Nephron progenitor cell (in vitro differentiated cells): ENCODE results near the gene CD72.

Experiments used
- DNase-seq: peaks from one replicate; pipeline ENCODE4 v3.0.0; 2021
- H3K27ac Mint-ChIP-seq: 2 replicates; pipeline ENCODE4 v1.8.0; 2021; ENCODE audit warnings: mild to moderate bottlenecking, moderate library complexity, mixed read lengths
- H3K27me3 Mint-ChIP-seq: 2 replicates; pipeline ENCODE4 v1.8.0; 2021; ENCODE audit warnings: mild to moderate bottlenecking, low read depth, mixed read lengths; ENCODE audit not compliant: poor library complexity
- H3K36me3 Mint-ChIP-seq: 2 replicates; pipeline ENCODE4 v1.8.0; 2021; ENCODE audit warnings: low read depth, mixed read lengths
- H3K4me1 Mint-ChIP-seq: 2 replicates; pipeline ENCODE4 v1.8.0; 2021; ENCODE audit warnings: mixed read lengths
- H3K4me3 Mint-ChIP-seq: 2 replicates; pipeline ENCODE4 v1.8.0; 2021; ENCODE audit warnings: mild to moderate bottlenecking, moderate library complexity, mixed read lengths
- H3K9me3 Mint-ChIP-seq: 2 replicates; pipeline ENCODE4 v1.8.0; 2021; ENCODE audit warnings: mild to moderate bottlenecking, moderate library complexity, mixed read lengths
- CTCF ChIP-seq: fragments of 200-600 bp; sonication (generic); IDR thresholded peaks from 2 replicates; pipeline ENCODE4 v1.5.0; 2021; ENCODE audit warnings: antibody characterized with exemption

Gene CD72

DNA sequence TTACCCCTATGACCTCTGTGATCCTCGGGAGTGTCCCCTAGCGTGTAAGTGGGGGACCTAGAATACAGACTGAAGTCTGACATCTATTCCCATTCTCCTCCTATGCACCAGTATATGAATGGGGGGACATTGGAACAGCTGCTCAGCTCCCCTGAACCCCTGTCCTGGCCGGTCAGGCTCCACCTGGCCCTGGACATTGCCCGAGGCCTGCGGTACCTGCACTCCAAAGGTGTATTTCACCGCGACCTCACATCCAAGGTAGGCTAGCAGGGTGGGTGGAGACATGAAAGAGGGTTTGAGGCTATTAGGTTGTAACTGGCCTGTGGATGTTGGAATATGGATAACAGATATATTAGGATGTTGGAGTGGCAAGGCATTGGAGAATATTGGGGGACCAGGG is 11.5 kb downstream of the CD72 start:
- TF ChIP-seq CTCF, result no peak
- peaks cover 38% of the 10 kb centered on the region for H3K4me1 Mint-ChIP-seq
- H3K27me3 Mint-ChIP-seq, result peaks cover 5% of the 10 kb centered on the region
- H3K9me3 Mint-ChIP-seq, result no peaks in the 10 kb centered on the region
- peaks cover 11% of the 10 kb centered on the region for H3K36me3 Mint-ChIP-seq
- peak overlapping the region; percentile 82 for H3K4me3 Mint-ChIP-seq
- no peak overlapping the region for H3K27ac Mint-ChIP-seq
- no peak for DNase-seq

DNA sequence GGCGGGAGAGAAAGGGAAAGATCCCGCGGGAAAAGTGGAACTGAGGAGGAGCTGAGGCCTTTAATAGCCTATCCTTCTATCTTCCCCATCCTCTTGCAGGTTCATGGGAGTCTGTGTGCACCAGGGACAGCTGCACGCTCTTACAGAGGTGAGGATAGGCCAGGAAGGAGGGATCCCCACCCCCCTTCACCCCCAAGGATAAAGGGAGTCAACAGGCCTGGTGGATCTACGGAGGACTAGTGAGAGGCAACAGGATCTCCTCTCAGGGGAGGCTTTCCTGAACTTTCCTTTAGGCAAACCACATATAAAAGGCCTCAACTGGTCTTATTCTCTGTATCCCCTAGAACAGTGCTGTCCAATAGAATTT is 12.1 kb downstream of the CD72 start:
- Mint-ChIP-seq H3K4me3 (peak overlapping the region; percentile 82), H3K9me3 (no peaks in the 10 kb centered on the region), H3K27me3 (peaks cover 4% of the 10 kb centered on the region), H3K36me3 (peaks cover 11% of the 10 kb centered on the region), H3K27ac (no peak overlapping the region), H3K4me1 (peaks cover 38% of the 10 kb centered on the region)
- TF ChIP-seq CTCF, result no peak
- no peak for DNase-seq

- Mint-ChIP-seq H3K27ac (no peak overlapping the region), H3K4me1 (peaks cover 38% of the 10 kb centered on the region)
Measured at GRCh38 chr9:35605351-35606137, 12.7 kb downstream of the CD72 start.

GRCh38 chr9:35604578-35605350 is 13.4 kb downstream of the CD72 start, which contains the start of gene TESK1:
TSS of gene TESK1 (plus strand) at chr9:35605262. CDS start at chr9:35605620, 358 bp downstream.
- H3K4me3 Mint-ChIP-seq, result peak within 1 kb of the TSS; percentile 96
- peaks cover 11% of the 10 kb centered on the region for H3K36me3 Mint-ChIP-seq
- no peaks in the 10 kb centered on the region for H3K27me3 Mint-ChIP-seq
- no peaks in the 10 kb centered on the region for H3K9me3 Mint-ChIP-seq
- TF ChIP-seq CTCF, result no peak
- peak; percentile 88 for DNase-seq
- peaks cover 38% of the 10 kb centered on the region for H3K4me1 Mint-ChIP-seq
- peak within 1 kb of the TSS; percentile 100 for H3K27ac Mint-ChIP-seq

More at GRCh38 chr9:35605351-35606137, 12.7 kb downstream of the CD72 start:
- H3K36me3 Mint-ChIP-seq, result peaks cover 11% of the 10 kb centered on the region
- no peak for TF ChIP-seq CTCF
- H3K27me3 Mint-ChIP-seq, result no peaks in the 10 kb centered on the region
- H3K4me3 Mint-ChIP-seq, result peak overlapping the region; percentile 82
- peak; percentile 51 for DNase-seq
- H3K9me3 Mint-ChIP-seq, result no peaks in the 10 kb centered on the region

DNA sequence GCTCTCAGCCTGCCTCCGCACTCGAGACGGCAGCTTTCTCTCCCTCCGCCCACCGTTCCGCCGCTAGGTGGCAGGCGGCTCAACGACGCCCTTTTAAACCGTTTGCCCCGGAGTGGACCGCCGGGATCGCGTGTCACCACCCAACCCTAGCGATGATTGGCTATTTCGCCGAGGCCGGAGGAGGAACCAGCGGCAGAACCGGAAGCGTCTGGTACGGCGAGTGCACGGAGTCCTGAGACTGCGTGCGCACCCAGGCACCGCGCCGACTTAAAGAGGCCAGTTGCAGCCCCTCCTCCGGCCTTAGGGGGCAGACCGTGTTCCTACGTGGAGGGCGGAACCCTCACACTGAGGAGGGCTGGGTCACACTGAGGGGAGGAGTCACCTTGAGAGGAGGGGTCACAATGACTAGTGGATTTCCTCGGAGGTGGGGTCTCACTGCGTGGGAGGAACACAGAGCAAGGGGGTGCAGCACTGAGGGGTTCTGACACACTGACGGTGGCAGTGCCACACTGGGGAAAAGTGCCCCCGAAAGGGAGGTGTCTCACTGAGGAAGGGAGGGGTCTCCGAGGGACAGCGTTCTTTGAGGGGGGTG is 14.1 kb downstream of the CD72 start:
- H3K9me3 Mint-ChIP-seq, result no peaks in the 10 kb centered on the region
- peak; percentile 99 for DNase-seq
- no peaks in the 10 kb centered on the region for H3K27me3 Mint-ChIP-seq
- peaks cover 38% of the 10 kb centered on the region for H3K4me1 Mint-ChIP-seq
- H3K36me3 Mint-ChIP-seq, result peaks cover 11% of the 10 kb centered on the region
- peak; percentile 92 for TF ChIP-seq CTCF
- peak overlapping the region; percentile 100 for H3K27ac Mint-ChIP-seq
- H3K4me3 Mint-ChIP-seq, result peak overlapping the region; percentile 96
